KMS-11 (cell line): ENCODE measurements around the gene PLXDC1.

ENCODE experiments used
- H2AFZ ChIP-seq: fragments of 200-600 bp; sonication (generic); 2 replicates; pipeline ENCODE4 v1.6.1; 2016; ENCODE audit warnings: antibody characterized with exemption, mixed run types, low read depth
- H3K27ac ChIP-seq: fragments of 200-600 bp; sonication (generic); 2 replicates; pipeline ENCODE4 v1.6.1; 2016; ENCODE audit warnings: mild to moderate bottlenecking, mixed run types
- H3K27me3 ChIP-seq: fragments of 200-600 bp; sonication (generic); 2 replicates; pipeline ENCODE4 v1.6.1; 2017; ENCODE audit warnings: mild to moderate bottlenecking, low read depth, mixed run types, moderate library complexity; ENCODE audit not compliant: insufficient read depth
- H3K36me3 ChIP-seq: fragments of 200-600 bp; sonication (generic); 2 replicates; pipeline ENCODE4 v1.6.1; 2017; ENCODE audit warnings: mild to moderate bottlenecking, mixed run types; ENCODE audit not compliant: insufficient read depth
- H3K4me1 ChIP-seq: fragments of 200-600 bp; sonication (generic); 2 replicates; pipeline ENCODE4 v1.6.1; 2016; ENCODE audit warnings: mild to moderate bottlenecking, low read depth, mixed run types; ENCODE audit not compliant: poor library complexity, severe bottlenecking
- H3K4me2 ChIP-seq: fragments of 200-600 bp; sonication (generic); 2 replicates; pipeline ENCODE4 v1.7.0; 2016; ENCODE audit warnings: mild to moderate bottlenecking, mixed run types
- H3K4me3 ChIP-seq: fragments of 200-600 bp; sonication (generic); IDR thresholded peaks from 2 replicates; pipeline ENCODE4 v1.6.1; 2017; ENCODE audit warnings: low read depth, low read length, mixed read lengths; ENCODE audit not compliant: insufficient read depth
- H3K79me2 ChIP-seq: fragments of 200-600 bp; sonication (generic); 2 replicates; pipeline ENCODE4 v1.6.1; 2016; ENCODE audit warnings: low read depth, mixed run types; ENCODE audit not compliant: insufficient read depth
- H3K9ac ChIP-seq: fragments of 200-600 bp; sonication (generic); 2 replicates; pipeline ENCODE4 v1.6.1; 2016; ENCODE audit warnings: mild to moderate bottlenecking, mixed run types
- H4K20me1 ChIP-seq: fragments of 200-600 bp; sonication (generic); 2 replicates; pipeline ENCODE4 v1.6.1; 2016; ENCODE audit warnings: mild to moderate bottlenecking, mixed run types; ENCODE audit not compliant: insufficient read depth
- CTCF ChIP-seq: fragments of 200-600 bp; sonication (generic); conservative IDR thresholded peaks from 2 replicates; pipeline ENCODE4 v1.6.1; 2017; ENCODE audit warnings: low read depth, mild to moderate bottlenecking, antibody characterized with exemption, low read length, moderate library complexity, mixed read lengths

The PLXDC1 gene

DNA sequence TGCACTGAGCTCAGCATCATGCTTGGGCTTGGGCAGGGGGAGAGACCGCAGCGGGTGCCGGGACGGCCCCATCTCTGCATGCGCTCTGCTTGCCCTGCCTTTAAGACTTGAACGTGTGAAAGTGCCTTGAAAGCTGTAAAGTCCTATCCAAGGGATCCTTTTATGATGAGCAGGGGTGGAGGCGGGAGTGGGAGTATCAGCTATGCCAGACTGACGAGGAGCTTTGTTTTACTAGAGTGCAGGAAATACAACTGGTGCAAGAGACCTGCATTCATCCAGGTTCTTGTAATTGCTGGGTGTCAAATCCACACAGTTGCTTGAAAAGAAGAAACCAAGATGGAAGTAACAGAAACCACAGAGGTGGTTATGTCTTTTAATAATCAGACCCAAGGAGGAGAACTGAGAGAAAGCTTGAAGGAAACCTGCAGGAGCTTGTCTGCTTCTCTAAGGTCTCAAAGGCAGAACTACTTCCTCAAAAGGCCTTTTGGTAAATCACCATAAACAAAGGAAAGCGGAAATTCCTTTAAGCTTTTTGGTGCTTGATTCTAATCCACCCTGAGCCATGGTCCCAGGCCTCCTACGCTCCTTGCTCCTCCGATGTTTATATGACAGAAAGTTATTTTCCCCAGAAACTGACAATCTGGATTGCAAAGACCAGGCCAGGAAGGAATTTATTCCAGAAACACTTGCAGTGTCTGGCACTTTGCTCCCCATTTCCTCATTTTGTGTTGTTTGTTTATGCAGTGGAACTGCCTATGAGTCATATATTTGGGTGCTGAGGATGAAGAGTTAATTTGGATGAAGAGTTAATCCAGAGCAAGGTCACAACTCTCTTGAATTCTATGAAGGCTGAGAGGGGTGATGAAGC lies 132.9 kb downstream of the PLXDC1 start:
- Histone ChIP-seq H3K36me3 (no peaks in the 10 kb centered on the region), H3K27me3 (no peaks in the 10 kb centered on the region), H4K20me1 (no peaks in the 10 kb centered on the region), H3K4me2 (no peak overlapping the region), H3K9ac (no peak overlapping the region), H3K27ac (no peak overlapping the region), H3K79me2 (no peaks in the 10 kb centered on the region), H3K4me3 (no peak overlapping the region), H2AFZ (no peak overlapping the region), H3K4me1 (no peaks in the 10 kb centered on the region)
- TF ChIP-seq CTCF = no peak

- Histone ChIP-seq H3K36me3 (no peaks in the 10 kb centered on the region), H3K4me1 (no peaks in the 10 kb centered on the region), H3K4me2 (no peak overlapping the region), H3K79me2 (no peaks in the 10 kb centered on the region), H3K9ac (no peak overlapping the region), H3K4me3 (no peak overlapping the region), H3K27me3 (no peaks in the 10 kb centered on the region), H2AFZ (no peak overlapping the region), H3K27ac (no peak overlapping the region), H4K20me1 (no peaks in the 10 kb centered on the region)
- TF ChIP-seq CTCF = no peak
These were observed 135.0 kb downstream of the PLXDC1 start for GRCh38 chr17:39016193-39017153.

DNA sequence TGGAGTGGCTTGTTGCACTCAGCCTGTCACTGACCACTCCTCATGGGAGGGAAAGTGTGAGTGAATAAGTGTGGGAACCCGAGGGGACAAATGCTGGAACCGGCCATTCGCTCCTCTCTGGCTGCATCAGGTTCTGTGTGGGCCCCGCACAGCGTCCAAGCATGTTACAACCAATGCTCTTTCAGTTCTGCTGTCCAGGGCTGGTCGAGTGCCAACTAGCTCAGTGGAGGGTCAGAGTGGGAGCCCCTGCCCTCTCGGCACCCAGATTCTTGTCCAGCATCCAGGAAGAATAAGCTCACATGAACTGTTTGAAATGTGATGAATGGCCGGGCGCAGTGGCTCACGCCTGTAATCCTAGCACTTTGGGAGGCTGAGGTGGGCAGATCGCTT lies 135.9 kb downstream of the PLXDC1 start:
- no peaks in the 10 kb centered on the region for H3K27me3 ChIP-seq
- no peaks in the 10 kb centered on the region for H4K20me1 ChIP-seq
- H3K27ac ChIP-seq = no peak overlapping the region
- no peak overlapping the region for H3K9ac ChIP-seq
- H2AFZ ChIP-seq = no peak overlapping the region
- no peaks in the 10 kb centered on the region for H3K79me2 ChIP-seq
- TF ChIP-seq CTCF = no peak
- no peak overlapping the region for H3K4me2 ChIP-seq
- no peak overlapping the region for H3K4me3 ChIP-seq
- H3K4me1 ChIP-seq = no peaks in the 10 kb centered on the region
- no peaks in the 10 kb centered on the region for H3K36me3 ChIP-seq

GRCh38 chr17:39014795-39015545 lies 136.5 kb downstream of the PLXDC1 start:
- Histone ChIP-seq H3K4me2 (no peak overlapping the region), H2AFZ (no peak overlapping the region), H4K20me1 (no peaks in the 10 kb centered on the region), H3K4me3 (no peak overlapping the region), H3K27ac (no peak overlapping the region), H3K27me3 (no peaks in the 10 kb centered on the region), H3K36me3 (no peaks in the 10 kb centered on the region), H3K9ac (no peak overlapping the region), H3K79me2 (no peaks in the 10 kb centered on the region), H3K4me1 (no peaks in the 10 kb centered on the region)
- TF ChIP-seq CTCF = no peak
